GM18505 (cell line): ENCODE measurements around the gene ESRRB.

Experiments used
- ATAC-seq: cut with Tn5 transposase; IDR thresholded peaks from one replicate; pipeline ENCODE4 v1.9.1; 2021; ENCODE audit not compliant: unreplicated experiment
- POLR2A ChIP-seq: IDR thresholded peaks from 4 replicates; pipeline ENCODE4 v1.6.1; 2011; ENCODE audit warnings: borderline replicate concordance; ENCODE audit not compliant: insufficient read depth, insufficient read length; ENCODE audit errors: extremely low read depth

The ESRRB gene

GRCh38 chr14:76375947-76376404 is at the start of gene ESRRB:
TSS of gene ESRRB (plus strand) at chr14:76376137. CDS start at chr14:76376402, 265 bp downstream.
- no peak for ATAC-seq
- no peak for TF ChIP-seq POLR2A

- TF ChIP-seq POLR2A: no peak
- ATAC-seq: no peak
Measured at GRCh38 chr14:76326918-76327689, 48.8 kb upstream of the ESRRB start.

GRCh38 chr14:76328457-76329137 is 47.3 kb upstream of the ESRRB start:
- ATAC-seq: no peak
- no peak for TF ChIP-seq POLR2A

GRCh38 chr14:76329154-76329928 is 46.6 kb upstream of the ESRRB start:
- TF ChIP-seq POLR2A: no peak
- ATAC-seq: no peak

- no peak for TF ChIP-seq POLR2A
- ATAC-seq: no peak
Measured at GRCh38 chr14:76329951-76330350, 46.0 kb upstream of the ESRRB start.

GRCh38 chr14:76330411-76331327 is 45.3 kb upstream of the ESRRB start:
- no peak for ATAC-seq
- TF ChIP-seq POLR2A: no peak

- no peak for ATAC-seq
Measured at GRCh38 chr14:76331328-76332011, 44.5 kb upstream of the ESRRB start.

GRCh38 chr14:76333664-76334063 is 42.3 kb upstream of the ESRRB start:
- no peak for ATAC-seq
- no peak for TF ChIP-seq POLR2A

More at GRCh38 chr14:76331328-76332011, 44.5 kb upstream of the ESRRB start:
- TF ChIP-seq POLR2A: no peak

- no peak for ATAC-seq
- no peak for TF ChIP-seq POLR2A
Measured at GRCh38 chr14:76334316-76334715, 41.6 kb upstream of the ESRRB start.

GRCh38 chr14:76336876-76337275 is 39.1 kb upstream of the ESRRB start:
- TF ChIP-seq POLR2A: no peak
- ATAC-seq: no peak

- no peak for ATAC-seq
- no peak for TF ChIP-seq POLR2A
Measured at GRCh38 chr14:76337635-76338545, 38.0 kb upstream of the ESRRB start.

GRCh38 chr14:76339728-76340615 is 36.0 kb upstream of the ESRRB start:
- ATAC-seq: no peak
- TF ChIP-seq POLR2A: no peak
